ENCODE data around the gene SLC35F3. TPM values are rescaled to one million over a fixed set of nuclear protein-coding genes. Genes with fewer than 3 reads are reported as not detected.

The SLC35F3 gene
- polyA plus RNA-seq, 1 donor from 2014 or later: 13.9 TPM

DNA sequence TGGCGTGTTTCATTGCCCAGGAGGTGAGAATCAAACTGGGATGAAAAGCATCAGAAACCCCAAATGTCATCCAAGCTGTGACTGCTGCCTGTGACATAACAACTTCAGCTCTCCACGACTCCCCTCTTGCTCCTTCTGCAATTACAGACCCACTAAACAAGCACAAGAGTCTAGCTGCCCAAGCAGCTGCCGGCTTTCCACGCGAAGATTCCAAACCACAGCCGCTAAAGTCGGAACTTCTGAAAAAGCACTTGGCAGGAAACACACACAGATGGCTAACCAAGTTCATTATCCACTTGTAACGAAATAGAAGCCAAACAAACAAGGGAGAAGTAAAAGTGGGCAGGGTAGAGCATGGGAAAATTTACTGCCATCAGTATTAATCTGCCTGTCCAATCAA is 198.1 kb downstream of the SLC35F3 start:
- Histone ChIP-seq H3K4me3 (ENCODE audit: low read length) (no peak overlapping the region), H3K27ac (ENCODE audit: low read length) (no peak overlapping the region), H2AFZ (ENCODE audit: low read depth, low read length) (no peak overlapping the region), H3F3A (ENCODE audit: insufficient read depth, low read length, poor library complexity, severe bottlenecking) (peaks cover 1% of the 10 kb centered on the region), H3K27me3 (ENCODE audit: insufficient read depth, low read depth, low read length) (no peaks in the 10 kb centered on the region), H3K79me2 (replicated peaks; ENCODE audit: insufficient read depth, low read length) (no peaks in the 10 kb centered on the region), H4K20me1 (ENCODE audit: insufficient read depth) (no peaks in the 10 kb centered on the region), H3K9me2 (ENCODE audit: insufficient read depth, low read length) (no peaks in the 10 kb centered on the region), H3K36me3 (ENCODE audit: insufficient read depth, low read length) (no peaks in the 10 kb centered on the region), H3K9ac (ENCODE audit: low read length) (no peak overlapping the region), H3K9me3 (ENCODE audit: low read length) (no peaks in the 10 kb centered on the region), H3K4me2 (ENCODE audit: low read length) (no peak overlapping the region)
- no peak for TF ChIP-seq CTCF (IDR thresholded peaks at IDR 0.05; ENCODE audit: poor library complexity, severe bottlenecking)
- TF ChIP-seq EP300 (conservative IDR thresholded peaks at IDR 0.05; ENCODE audit: poor library complexity, severe bottlenecking): no peak
- TF ChIP-seq EZH2 (IDR thresholded peaks at IDR 0.05; ENCODE audit: borderline replicate concordance, insufficient read depth, low read length, poor library complexity, severe bottlenecking): no peak
- TF ChIP-seq POLR2AphosphoS5 (IDR thresholded peaks at IDR 0.05): no peak
- no peak for TF ChIP-seq SMC3 (conservative IDR thresholded peaks at IDR 0.05; ENCODE audit: poor library complexity)
- TF ChIP-seq REST (IDR thresholded peaks at IDR 0.05; ENCODE audit: borderline replicate concordance): no peak
- TF ChIP-seq RAD21 (conservative IDR thresholded peaks at IDR 0.05): no peak
- no peak for TF ChIP-seq MXI1 (conservative IDR thresholded peaks at IDR 0.05; ENCODE audit: poor library complexity, severe bottlenecking)
- no peak for TF ChIP-seq TAF1 (IDR thresholded peaks at IDR 0.05; ENCODE audit: low read depth)

DNA sequence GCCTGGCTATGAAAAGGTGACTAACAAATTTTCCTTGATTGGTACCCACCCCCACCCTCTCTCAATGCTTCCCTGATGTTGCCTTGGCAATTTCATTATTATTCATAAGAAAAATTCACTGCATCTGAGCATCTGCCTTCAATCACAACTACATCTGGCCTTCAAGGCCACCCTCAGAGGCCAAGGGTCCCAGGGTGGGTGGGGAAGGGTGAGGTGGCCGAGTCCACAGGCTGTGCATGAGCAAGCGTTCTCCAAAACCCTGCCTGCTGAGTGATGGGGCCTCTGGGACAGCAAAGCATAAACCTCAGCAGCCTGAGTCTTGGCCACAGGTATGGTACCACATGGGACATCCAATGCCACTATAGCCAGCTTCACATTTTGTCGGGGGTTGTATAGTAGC is 198.7 kb downstream of the SLC35F3 start:
- no peak for TF ChIP-seq REST (IDR thresholded peaks at IDR 0.05; ENCODE audit: borderline replicate concordance)
- no peak for TF ChIP-seq EP300 (conservative IDR thresholded peaks at IDR 0.05; ENCODE audit: poor library complexity, severe bottlenecking)
- TF ChIP-seq RAD21 (conservative IDR thresholded peaks at IDR 0.05): no peak
- TF ChIP-seq CTCF (IDR thresholded peaks at IDR 0.05; ENCODE audit: poor library complexity, severe bottlenecking): no peak
- no peak for TF ChIP-seq EZH2 (IDR thresholded peaks at IDR 0.05; ENCODE audit: borderline replicate concordance, insufficient read depth, low read length, poor library complexity, severe bottlenecking)
- no peak for TF ChIP-seq MXI1 (conservative IDR thresholded peaks at IDR 0.05; ENCODE audit: poor library complexity, severe bottlenecking)
- no peak for TF ChIP-seq POLR2AphosphoS5 (IDR thresholded peaks at IDR 0.05)
- TF ChIP-seq TAF1 (IDR thresholded peaks at IDR 0.05; ENCODE audit: low read depth): no peak
- TF ChIP-seq SMC3 (conservative IDR thresholded peaks at IDR 0.05; ENCODE audit: poor library complexity): no peak
- H4K20me1 ChIP-seq (ENCODE audit: insufficient read depth): no peaks in the 10 kb centered on the region
- no peak overlapping the region for H3K9ac ChIP-seq (ENCODE audit: low read length)

More for the DNA sequence above, 198.7 kb downstream of the SLC35F3 start:
- H3K27me3 ChIP-seq (ENCODE audit: insufficient read depth, low read depth, low read length): no peaks in the 10 kb centered on the region
- no peaks in the 10 kb centered on the region for H3K9me3 ChIP-seq (ENCODE audit: low read length)
- H3K9me2 ChIP-seq (ENCODE audit: insufficient read depth, low read length): no peaks in the 10 kb centered on the region
- H2AFZ ChIP-seq (ENCODE audit: low read depth, low read length): no peak overlapping the region
- no peak overlapping the region for H3K27ac ChIP-seq (ENCODE audit: low read length)
- no peak overlapping the region for H3K4me2 ChIP-seq (ENCODE audit: low read length)
- H3K79me2 ChIP-seq (replicated peaks; ENCODE audit: insufficient read depth, low read length): no peaks in the 10 kb centered on the region
- no peaks in the 10 kb centered on the region for H3K36me3 ChIP-seq (ENCODE audit: insufficient read depth, low read length)
- H3F3A ChIP-seq (ENCODE audit: insufficient read depth, low read length, poor library complexity, severe bottlenecking): peaks cover 4% of the 10 kb centered on the region
- H3K4me3 ChIP-seq (ENCODE audit: low read length): no peak overlapping the region
